HL-60 (cell line): ENCODE measurements around the gene SEZ6.

Experiments
- POLR2AphosphoS5 ChIP-seq: IDR thresholded peaks from 2 replicates; pipeline ENCODE4 v1.6.1; 2012; ENCODE audit warnings: low read depth
- TF ChIP-seq, protein P1 (sequence below): IDR thresholded peaks from one replicate; pipeline ENCODE4 v1.5.1; 2011; ENCODE audit warnings: low read length, control low read depth, inconsistent platforms; ENCODE audit not compliant: insufficient read depth
- TF ChIP-seq, protein P2 (sequence below): IDR thresholded peaks from 2 replicates; pipeline ENCODE4 v1.6.1; 2012; ENCODE audit warnings: low read depth; ENCODE audit not compliant: insufficient replicate concordance

DNA sequence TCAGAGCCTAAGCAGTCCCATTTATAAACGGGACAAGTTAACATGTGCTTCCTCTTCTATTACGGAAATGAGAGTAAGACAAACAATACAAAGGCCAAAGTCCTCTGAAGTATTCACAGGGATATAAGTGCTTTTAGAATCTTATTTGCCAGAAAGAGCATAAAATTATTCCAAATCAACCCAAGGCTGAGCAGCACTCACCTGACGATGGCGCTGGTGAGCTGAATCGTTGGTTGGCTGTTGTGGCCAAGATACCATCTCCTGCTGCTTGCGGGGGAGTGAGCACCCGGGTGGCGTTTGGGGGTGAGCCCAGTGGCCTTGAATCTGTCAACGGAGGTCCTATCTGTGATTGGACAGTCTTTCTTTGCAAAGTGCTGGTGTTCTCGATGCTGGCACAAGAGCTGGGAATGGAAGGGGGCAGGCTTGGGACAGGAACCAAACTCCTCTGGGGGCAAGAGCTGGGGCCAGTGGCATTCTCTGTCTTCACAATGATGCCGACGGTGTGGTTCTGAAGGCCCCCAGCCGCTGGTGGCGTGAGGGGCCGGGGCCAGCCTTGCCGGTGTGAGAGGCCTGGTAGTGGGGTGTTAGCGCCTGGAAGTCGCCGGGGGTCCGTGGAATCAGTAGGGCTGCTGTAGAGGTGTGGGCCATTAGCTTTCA is 93.4 kb downstream of the SEZ6 start:
- TF ChIP-seq, protein P1, sequence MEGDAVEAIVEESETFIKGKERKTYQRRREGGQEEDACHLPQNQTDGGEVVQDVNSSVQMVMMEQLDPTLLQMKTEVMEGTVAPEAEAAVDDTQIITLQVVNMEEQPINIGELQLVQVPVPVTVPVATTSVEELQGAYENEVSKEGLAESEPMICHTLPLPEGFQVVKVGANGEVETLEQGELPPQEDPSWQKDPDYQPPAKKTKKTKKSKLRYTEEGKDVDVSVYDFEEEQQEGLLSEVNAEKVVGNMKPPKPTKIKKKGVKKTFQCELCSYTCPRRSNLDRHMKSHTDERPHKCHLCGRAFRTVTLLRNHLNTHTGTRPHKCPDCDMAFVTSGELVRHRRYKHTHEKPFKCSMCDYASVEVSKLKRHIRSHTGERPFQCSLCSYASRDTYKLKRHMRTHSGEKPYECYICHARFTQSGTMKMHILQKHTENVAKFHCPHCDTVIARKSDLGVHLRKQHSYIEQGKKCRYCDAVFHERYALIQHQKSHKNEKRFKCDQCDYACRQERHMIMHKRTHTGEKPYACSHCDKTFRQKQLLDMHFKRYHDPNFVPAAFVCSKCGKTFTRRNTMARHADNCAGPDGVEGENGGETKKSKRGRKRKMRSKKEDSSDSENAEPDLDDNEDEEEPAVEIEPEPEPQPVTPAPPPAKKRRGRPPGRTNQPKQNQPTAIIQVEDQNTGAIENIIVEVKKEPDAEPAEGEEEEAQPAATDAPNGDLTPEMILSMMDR = no peak
- TF ChIP-seq, protein P2, sequence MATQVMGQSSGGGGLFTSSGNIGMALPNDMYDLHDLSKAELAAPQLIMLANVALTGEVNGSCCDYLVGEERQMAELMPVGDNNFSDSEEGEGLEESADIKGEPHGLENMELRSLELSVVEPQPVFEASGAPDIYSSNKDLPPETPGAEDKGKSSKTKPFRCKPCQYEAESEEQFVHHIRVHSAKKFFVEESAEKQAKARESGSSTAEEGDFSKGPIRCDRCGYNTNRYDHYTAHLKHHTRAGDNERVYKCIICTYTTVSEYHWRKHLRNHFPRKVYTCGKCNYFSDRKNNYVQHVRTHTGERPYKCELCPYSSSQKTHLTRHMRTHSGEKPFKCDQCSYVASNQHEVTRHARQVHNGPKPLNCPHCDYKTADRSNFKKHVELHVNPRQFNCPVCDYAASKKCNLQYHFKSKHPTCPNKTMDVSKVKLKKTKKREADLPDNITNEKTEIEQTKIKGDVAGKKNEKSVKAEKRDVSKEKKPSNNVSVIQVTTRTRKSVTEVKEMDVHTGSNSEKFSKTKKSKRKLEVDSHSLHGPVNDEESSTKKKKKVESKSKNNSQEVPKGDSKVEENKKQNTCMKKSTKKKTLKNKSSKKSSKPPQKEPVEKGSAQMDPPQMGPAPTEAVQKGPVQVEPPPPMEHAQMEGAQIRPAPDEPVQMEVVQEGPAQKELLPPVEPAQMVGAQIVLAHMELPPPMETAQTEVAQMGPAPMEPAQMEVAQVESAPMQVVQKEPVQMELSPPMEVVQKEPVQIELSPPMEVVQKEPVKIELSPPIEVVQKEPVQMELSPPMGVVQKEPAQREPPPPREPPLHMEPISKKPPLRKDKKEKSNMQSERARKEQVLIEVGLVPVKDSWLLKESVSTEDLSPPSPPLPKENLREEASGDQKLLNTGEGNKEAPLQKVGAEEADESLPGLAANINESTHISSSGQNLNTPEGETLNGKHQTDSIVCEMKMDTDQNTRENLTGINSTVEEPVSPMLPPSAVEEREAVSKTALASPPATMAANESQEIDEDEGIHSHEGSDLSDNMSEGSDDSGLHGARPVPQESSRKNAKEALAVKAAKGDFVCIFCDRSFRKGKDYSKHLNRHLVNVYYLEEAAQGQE = no peak
- no peak for TF ChIP-seq POLR2AphosphoS5
